GM15510 (cell line): ENCODE data around the gene CD38.

Source experiments
- POLR2A ChIP-seq: IDR thresholded peaks from 3 replicates; pipeline ENCODE4 v1.6.1; 2011; ENCODE audit warnings: borderline replicate concordance; ENCODE audit not compliant: insufficient read length; ENCODE audit errors: extremely low read depth

Gene CD38

GRCh38 chr4:15778289-15779241 is at the start of gene CD38:
TSS of gene CD38 (plus strand) at chr4:15778328. CDS start at chr4:15778415, 87 bp downstream.
- TF ChIP-seq POLR2A, result peak; percentile 66

- TF ChIP-seq POLR2A, result no peak
These were observed 48.1 kb upstream of the CD38 start for GRCh38 chr4:15729910-15730533.

GRCh38 chr4:15735536-15735935 is 42.6 kb upstream of the CD38 start:
- TF ChIP-seq POLR2A, result no peak

GRCh38 chr4:15736514-15737050 is 41.5 kb upstream of the CD38 start:
- TF ChIP-seq POLR2A, result no peak

DNA sequence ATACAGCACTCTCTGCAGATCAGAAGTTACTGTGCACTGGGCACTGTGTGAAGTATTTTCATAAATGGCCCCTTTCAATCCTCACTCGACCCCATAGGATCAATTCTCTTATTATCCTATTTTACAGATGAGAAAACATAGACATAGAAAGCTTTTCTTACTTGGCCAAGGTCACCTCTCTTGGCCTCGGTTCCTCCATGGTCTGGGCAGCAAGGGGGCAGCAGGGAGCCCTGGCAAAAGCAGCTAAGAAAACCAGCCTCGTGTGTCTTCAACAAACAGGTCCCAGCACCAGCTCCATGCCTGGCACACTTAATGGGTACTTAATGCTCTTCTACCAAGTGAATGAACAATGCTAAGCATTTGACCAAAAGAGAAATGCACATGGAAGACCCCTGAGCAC is 40.9 kb upstream of the CD38 start:
- no peak for TF ChIP-seq POLR2A

DNA sequence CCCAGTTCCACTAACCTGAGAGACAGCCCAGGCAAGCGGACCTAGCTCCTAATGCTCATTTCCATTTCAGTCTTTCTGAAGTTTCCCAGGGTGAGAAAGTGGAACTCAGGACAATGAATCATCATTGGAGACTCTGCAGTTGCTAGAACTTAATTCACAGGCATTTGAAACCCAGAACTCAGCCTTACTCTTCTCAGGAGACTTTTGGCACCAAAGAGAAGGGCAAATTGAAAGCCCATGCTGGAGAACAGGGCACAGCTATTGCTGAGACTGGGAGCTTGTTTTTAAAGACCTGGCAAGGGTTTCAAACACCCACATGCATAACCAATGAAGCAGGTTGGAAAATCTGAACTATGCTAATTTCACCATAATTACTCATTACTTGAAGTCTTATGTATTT is 39.3 kb upstream of the CD38 start:
- TF ChIP-seq POLR2A, result no peak

- no peak for TF ChIP-seq POLR2A
These were observed 37.2 kb upstream of the CD38 start for GRCh38 chr4:15740764-15741404.

DNA sequence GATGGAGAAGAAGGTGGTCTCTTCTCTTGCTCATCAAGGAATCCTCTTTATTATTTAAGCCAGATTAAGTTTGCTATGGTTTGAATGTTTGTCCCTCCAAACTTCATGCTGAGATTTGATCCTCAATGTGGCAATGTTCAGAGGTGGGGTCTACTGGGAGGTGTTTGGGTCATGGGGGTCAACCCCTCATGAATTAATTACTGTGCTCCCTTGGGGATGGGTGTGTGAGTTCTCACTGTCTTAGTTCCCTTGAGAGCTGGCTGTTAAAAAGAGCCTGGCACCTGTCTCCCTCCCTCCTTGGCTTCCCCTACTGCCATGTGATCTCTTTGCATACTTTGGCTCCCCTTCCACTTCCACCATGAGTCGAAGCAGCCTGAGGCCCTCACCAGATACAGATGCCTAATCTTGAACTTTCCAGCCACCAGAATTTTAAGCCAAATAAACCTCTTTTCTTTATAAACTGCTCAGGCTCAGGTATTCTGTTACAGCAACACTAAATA is 36.0 kb upstream of the CD38 start:
- no peak for TF ChIP-seq POLR2A

GRCh38 chr4:15742637-15743036 is 35.5 kb upstream of the CD38 start:
- TF ChIP-seq POLR2A, result no peak

- no peak for TF ChIP-seq POLR2A
These were observed 34.0 kb upstream of the CD38 start for GRCh38 chr4:15744016-15744545.

DNA sequence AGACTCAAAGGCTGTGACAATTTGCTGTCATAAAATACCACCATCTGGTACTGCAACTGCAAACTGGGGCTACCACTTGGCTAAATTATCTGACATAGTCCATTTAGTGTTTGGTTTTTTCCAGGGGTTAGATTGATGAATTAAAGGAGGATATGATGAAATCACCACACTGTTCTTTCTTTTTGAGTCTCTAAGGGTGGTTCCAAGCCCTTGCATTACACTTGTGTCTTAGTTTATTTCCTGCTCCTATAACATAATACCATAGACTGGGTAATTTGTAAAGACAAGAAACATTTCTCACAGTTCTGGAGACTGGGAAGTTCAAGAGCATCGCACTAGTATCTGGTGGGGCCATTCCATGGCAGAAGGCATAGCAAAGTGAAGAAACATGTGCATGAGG is 32.0 kb upstream of the CD38 start:
- TF ChIP-seq POLR2A, result no peak

DNA sequence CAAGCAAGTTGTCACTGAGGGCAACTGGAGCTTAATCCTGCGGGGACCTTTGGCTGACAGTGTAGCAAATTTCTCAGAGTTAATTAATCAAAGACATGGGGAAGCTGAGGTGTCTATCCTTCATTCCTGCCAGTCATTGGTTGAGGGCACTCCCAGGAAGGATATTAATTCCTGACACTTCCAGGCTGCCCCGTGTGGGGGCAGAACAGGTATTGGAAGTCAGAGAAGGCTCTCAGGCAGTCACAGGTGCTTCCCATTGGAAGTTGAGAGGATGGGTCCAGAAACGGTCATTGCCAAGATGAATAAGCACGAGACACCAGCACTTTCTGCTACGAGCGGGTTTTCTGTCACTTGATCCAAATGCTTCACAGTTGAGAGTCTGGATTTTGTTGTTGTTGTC is 29.1 kb upstream of the CD38 start:
- TF ChIP-seq POLR2A, result no peak

DNA sequence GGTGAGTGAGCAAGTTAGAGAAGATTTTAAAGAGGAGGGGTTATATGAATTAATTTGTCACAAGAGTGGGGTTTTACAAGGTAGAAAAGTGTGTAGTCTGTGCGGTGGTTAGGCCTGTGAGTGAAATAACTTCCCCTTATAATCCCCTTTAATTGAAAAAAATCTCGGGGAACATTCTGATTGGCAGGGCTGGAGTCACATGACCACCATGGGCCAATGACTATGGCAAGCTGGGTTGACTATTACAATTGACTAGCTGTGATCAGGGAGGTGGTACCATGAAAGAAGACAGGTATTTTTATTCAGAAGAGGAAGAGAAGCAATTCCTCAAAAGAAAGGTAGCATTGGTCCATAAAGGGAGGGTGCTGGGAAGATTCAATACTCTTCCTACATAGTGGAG is 27.0 kb upstream of the CD38 start:
- TF ChIP-seq POLR2A, result no peak

DNA sequence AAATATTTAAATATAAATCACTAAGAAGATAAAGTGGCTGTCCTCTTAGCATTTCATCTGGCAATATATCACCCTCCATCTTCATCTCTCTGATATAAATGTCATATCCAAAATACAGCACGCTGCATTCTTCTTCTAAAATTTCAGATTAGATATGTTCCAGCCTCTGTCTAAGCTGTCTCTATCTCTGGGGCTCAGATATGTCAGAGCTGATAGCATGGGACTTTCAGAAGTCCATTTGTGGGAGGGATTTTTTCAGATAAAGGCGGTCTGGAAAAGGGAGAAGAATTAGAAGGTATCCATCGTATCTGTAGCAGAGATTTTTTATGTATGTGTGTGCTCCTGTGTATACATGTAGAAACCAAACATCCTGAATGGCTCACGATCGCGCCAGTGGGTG is 25.0 kb upstream of the CD38 start:
- TF ChIP-seq POLR2A, result no peak

DNA sequence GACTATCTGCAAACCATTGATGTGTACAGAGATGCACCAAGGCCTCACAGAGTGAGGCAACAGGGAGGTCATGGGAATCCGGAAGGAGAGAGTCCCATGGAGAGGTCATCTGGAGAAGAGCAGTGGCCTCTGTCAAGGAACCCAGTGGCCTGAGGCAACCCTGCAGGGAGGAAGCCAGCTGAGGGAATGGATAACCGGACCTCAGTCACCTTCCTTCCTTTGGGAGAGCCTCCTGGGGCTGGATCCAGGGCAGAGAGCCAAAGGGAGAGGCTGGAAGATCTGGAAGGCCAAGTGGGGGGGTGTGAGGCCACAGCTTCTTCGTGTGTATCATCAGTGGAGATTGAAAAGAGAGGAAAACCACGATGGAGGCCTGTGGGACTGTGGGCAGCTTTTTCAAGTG is 24.3 kb upstream of the CD38 start:
- TF ChIP-seq POLR2A, result no peak
